Naive thymus-derived CD4-positive, alpha-beta T cell (primary cell): Measurements from ENCODE around the gene ASCL5. TPM values are rescaled to one million over a fixed set of nuclear protein-coding genes. Genes with fewer than 3 reads are reported as not detected.

Experiments used
- ATAC-seq: fragments of 150-1000 bp; cut with Tn5 transposase; 2 replicates; pipeline ENCODE4 v1.10.0; 2021; ENCODE audit warnings: mild to moderate bottlenecking, moderate library complexity
- CTCF ChIA-PET: fragments of 350-600 bp; sonication (Branson Sonifier 250); formaldehyde crosslinking; loops from one replicate; lab custom pipeline; 2021; ENCODE audit warnings: antibody characterized with exemption; lab: Charles Lee
- POLR2A ChIA-PET: fragments of 350-600 bp; sonication (Branson Sonifier 250); formaldehyde crosslinking; loops from one replicate; lab custom pipeline; 2021; ENCODE audit warnings: antibody characterized with exemption, inconsistent platforms; lab: Charles Lee
- DNase-seq, 9 donors: peaks; one replicate each; pipeline versions ENCODE4 v3.0.0 to v3.0.0-alpha.2; 2020 to 2022; ENCODE audit warnings: mixed read lengths in 1 of 9
- H3K27ac ChIP-seq: one replicate; pipeline ENCODE4 v1.7.0; 2013; ENCODE audit warnings: mild to moderate bottlenecking, low read depth, low read length, moderate library complexity
- H3K27me3 ChIP-seq, 2 donors: one replicate each; pipeline ENCODE4 v1.7.0; 2013; ENCODE audit warnings: low read length in 2 of 2, mild to moderate bottlenecking in 2 of 2, moderate library complexity in 2 of 2; ENCODE audit not compliant: control insufficient read depth in 2 of 2, insufficient read depth in 2 of 2
- H3K36me3 ChIP-seq, 3 experiments: 1 replicate in 2 of 3; 2 replicates in 1 of 3; pipeline ENCODE4 v1.7.0; 2013; ENCODE audit warnings: low read length in 3 of 3, mild to moderate bottlenecking in 3 of 3, moderate library complexity in 1 of 3; ENCODE audit not compliant: insufficient read depth in 3 of 3, control insufficient read depth in 2 of 3
- H3K4me1 ChIP-seq, 2 donors: one replicate each; pipeline ENCODE4 v1.7.0; 2013; ENCODE audit warnings: low read length in 2 of 2, mild to moderate bottlenecking in 2 of 2, moderate library complexity in 1 of 2; ENCODE audit not compliant: control insufficient read depth in 2 of 2, insufficient read depth in 2 of 2
- H3K4me3 ChIP-seq: 2 replicates; pipeline ENCODE4 v1.7.0; 2013; ENCODE audit warnings: mild to moderate bottlenecking, low read length
- H3K9me3 ChIP-seq, 3 experiments: 1 replicate in 2 of 3; 2 replicates in 1 of 3; pipeline ENCODE4 v1.7.0; 2013; ENCODE audit warnings: low read length in 3 of 3; ENCODE audit not compliant: control insufficient read depth in 2 of 3
- H3K27ac Mint-ChIP-seq, 9 donors: one replicate each; pipeline ENCODE4 v1.8.0; 2020 to 2022; ENCODE audit warnings: mixed read lengths in 9 of 9, mild to moderate bottlenecking in 8 of 9, moderate library complexity in 5 of 9, inconsistent platforms in 2 of 9
- H3K27me3 Mint-ChIP-seq, 5 donors: one replicate each; pipeline ENCODE4 v1.8.0; 2021 to 2022; ENCODE audit warnings: mixed read lengths in 5 of 5, mild to moderate bottlenecking in 1 of 5
- H3K36me3 Mint-ChIP-seq, 5 donors: one replicate each; pipeline ENCODE4 v1.8.0; 2020 to 2022; ENCODE audit warnings: mixed read lengths in 5 of 5, mild to moderate bottlenecking in 3 of 5, inconsistent platforms in 1 of 5
- H3K4me1 Mint-ChIP-seq, 7 donors: one replicate each; pipeline ENCODE4 v1.8.0; 2020 to 2022; ENCODE audit warnings: mixed read lengths in 7 of 7, mild to moderate bottlenecking in 3 of 7, inconsistent platforms in 1 of 7
- H3K4me3 Mint-ChIP-seq, 10 donors: one replicate each; pipeline ENCODE4 v1.8.0; 2020 to 2022; ENCODE audit warnings: mild to moderate bottlenecking in 10 of 10, mixed read lengths in 10 of 10, moderate library complexity in 6 of 10, inconsistent platforms in 2 of 10
- H3K9me3 Mint-ChIP-seq, 11 donors: one replicate each; pipeline ENCODE4 v1.8.0; 2020 to 2022; ENCODE audit warnings: mixed read lengths in 11 of 11, mild to moderate bottlenecking in 4 of 11, inconsistent platforms in 1 of 11, moderate library complexity in 1 of 11
- intact Hi-C, 2 donors: fragments of 100-400 bp; cut with micrococcal nuclease; formaldehyde crosslinking; loops; one replicate each; pipeline ENCODE4 v1.15.1; 2023
- polyA plus RNA-seq, 2 donors: library from polyadenylated mRNA; unstranded; fragments of 300-500 nt; fragmentation: Illumina TruSeq; gene quantifications; one replicate each; pipeline ENCODE4 v1.2.3, GENCODE V29; 2021
- total RNA-seq, 6 experiments: library from RNA in 5 of 6; stranded (reverse) in 5 of 6; gene quantifications; 1 replicate in 5 of 6; 2 replicates in 1 of 6; pipeline ENCODE4 v1.2.3 and lab custom pipeline; 2021 to 2026

Gene ASCL5
- total and polyA plus RNA-seq, 7 experiments from 2014 or later = 0.08 to 0.56 (median 0.21) TPM; not detected in 3

DNA sequence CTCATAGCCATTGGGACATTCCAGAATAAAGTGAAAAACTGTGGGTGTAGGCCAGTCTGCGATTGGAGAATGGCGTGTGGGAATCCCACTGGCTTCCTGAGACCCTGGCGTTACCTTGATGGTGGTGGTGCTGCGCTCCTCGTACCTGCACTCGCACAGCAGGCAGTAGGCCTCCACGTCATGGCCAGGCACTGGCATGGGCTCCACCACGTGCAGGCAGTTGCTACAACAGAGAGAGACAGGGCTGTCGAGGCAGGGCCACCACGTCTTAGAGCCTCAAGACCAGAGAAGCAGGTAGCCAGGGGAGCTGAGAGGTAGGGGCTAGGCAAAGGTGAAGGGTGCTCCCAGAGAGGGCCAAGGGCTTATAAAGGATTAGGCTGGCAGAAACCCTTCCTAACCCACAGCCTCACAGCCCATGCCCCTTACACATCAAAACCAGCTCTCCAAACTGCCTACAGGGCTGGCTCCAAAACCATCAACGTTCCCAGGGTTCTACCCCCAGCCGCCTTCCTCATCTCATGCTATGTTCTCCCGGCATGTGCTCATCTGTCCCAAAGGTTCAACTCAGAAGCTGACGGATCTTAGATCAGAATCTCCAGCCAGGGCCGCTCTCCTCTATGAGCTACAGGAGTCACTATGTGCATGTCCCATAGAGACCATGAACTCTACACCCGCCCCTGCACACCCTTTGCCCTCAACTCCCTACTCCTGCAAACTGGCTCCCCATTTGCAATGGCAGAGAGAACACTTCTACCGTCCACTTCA lies 19.8 kb upstream of the ASCL5 start:
- no peak for ATAC-seq
- H3K4me3 Mint-ChIP-seq = no peak overlapping the region

DNA sequence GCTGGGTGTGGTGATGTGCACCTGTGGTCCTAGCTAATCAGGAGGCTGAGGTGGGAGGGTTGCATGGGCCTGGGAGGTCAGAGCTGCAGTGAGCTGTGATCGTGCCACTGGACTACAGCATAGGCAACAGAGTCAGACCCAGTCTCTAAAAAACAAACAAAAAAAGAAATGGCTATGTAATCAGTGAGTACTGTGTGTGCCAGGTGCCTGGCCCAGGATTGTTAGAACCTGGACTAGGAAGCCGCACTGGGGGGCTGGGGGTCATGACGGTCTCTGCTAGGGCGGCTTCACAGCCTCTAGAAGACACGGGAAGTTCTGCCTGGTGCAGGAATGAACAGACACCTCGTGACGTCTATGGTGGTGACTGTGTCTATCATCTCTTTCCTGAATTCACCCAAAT lies 18.8 kb upstream of the ASCL5 start:
- Mint-ChIP-seq H3K36me3 (peaks cover 3 to 65% (median 26%) of the 10 kb centered on the region in 5 donors), H3K27me3 (no peaks in the 10 kb centered on the region), H3K4me1 (peaks cover 0 to 4% (median under 1%) of the 10 kb centered on the region in 7 donors), H3K9me3 (no peaks in the 10 kb centered on the region), H3K27ac (no peak overlapping the region), H3K4me3 (no peak overlapping the region)
- no peak for DNase-seq
- intact Hi-C loops = no loop called here
- Histone ChIP-seq H3K27me3 (no peaks in the 10 kb centered on the region), H3K27ac (no peak overlapping the region), H3K4me3 (no peak overlapping the region), H3K4me1 (no peaks in the 10 kb centered on the region), H3K36me3 (peaks cover 0 to 98% (median 9%) of the 10 kb centered on the region in 3 experiments), H3K9me3 (no peaks in the 10 kb centered on the region)
- ChIA-PET POLR2A (no interaction called here), CTCF (interaction anchor here (0.7 to 1.1 kb wide), 3 partner anchors 9 to 150 kb away, joined by 3 read pairs; no protein-coding TSS in a partner anchor)
- no peak for ATAC-seq

More for the DNA sequence above, 19.8 kb upstream of the ASCL5 start:
- Histone ChIP-seq H3K4me3 (no peak overlapping the region), H3K36me3 (peaks cover 0 to 97% (median 9%) of the 10 kb centered on the region in 3 experiments), H3K27me3 (no peaks in the 10 kb centered on the region), H3K4me1 (no peaks in the 10 kb centered on the region), H3K9me3 (no peaks in the 10 kb centered on the region), H3K27ac (no peak overlapping the region)
- DNase-seq = no peak
- peaks cover 0 to 7% (median 4%) of the 10 kb centered on the region in 7 donors for H3K4me1 Mint-ChIP-seq
- CTCF ChIA-PET = interaction anchor here (1.1 kb wide), 1 partner anchor 10 kb away, joined by 3 read pairs; no protein-coding TSS in a partner anchor
- intact Hi-C loops = no loop called here
- H3K9me3 Mint-ChIP-seq = no peaks in the 10 kb centered on the region
- H3K27ac Mint-ChIP-seq = no peak overlapping the region
- H3K27me3 Mint-ChIP-seq = no peaks in the 10 kb centered on the region
- peaks cover 3 to 66% (median 31%) of the 10 kb centered on the region in 5 donors for H3K36me3 Mint-ChIP-seq
- POLR2A ChIA-PET = no interaction called here

GRCh38 chr1:201145132-201145531 lies 18.1 kb upstream of the ASCL5 start:
- intact Hi-C loops = no loop called here
- H3K4me3 Mint-ChIP-seq = no peak overlapping the region
- DNase-seq = no peak
- Histone ChIP-seq H3K27me3 (no peaks in the 10 kb centered on the region), H3K4me1 (no peaks in the 10 kb centered on the region), H3K27ac (no peak overlapping the region), H3K4me3 (no peak overlapping the region), H3K9me3 (no peaks in the 10 kb centered on the region), H3K36me3 (peaks cover 0 to 99% (median 9%) of the 10 kb centered on the region in 3 experiments)
- POLR2A ChIA-PET = no interaction called here
- H3K27me3 Mint-ChIP-seq = no peaks in the 10 kb centered on the region
- ATAC-seq = no peak
- H3K9me3 Mint-ChIP-seq = no peaks in the 10 kb centered on the region
- H3K27ac Mint-ChIP-seq = no peak overlapping the region
- peaks cover 0 to 4% (median 0%) of the 10 kb centered on the region in 7 donors for H3K4me1 Mint-ChIP-seq
- CTCF ChIA-PET = interaction anchor here (1.1 kb wide), 1 partner anchor 31 kb away, joined by 3 read pairs; no protein-coding TSS in a partner anchor
- peaks cover 3 to 65% (median 24%) of the 10 kb centered on the region in 5 donors for H3K36me3 Mint-ChIP-seq

GRCh38 chr1:201144701-201145100 lies 17.7 kb upstream of the ASCL5 start:
- H3K9me3 ChIP-seq = no peaks in the 10 kb centered on the region
- no peaks in the 10 kb centered on the region for H3K27me3 ChIP-seq
- ATAC-seq = no peak
- DNase-seq = no peak
- Mint-ChIP-seq H3K27ac (no peak overlapping the region), H3K27me3 (no peaks in the 10 kb centered on the region), H3K4me1 (peaks cover 0 to 4% (median 0%) of the 10 kb centered on the region in 7 donors), H3K4me3 (no peak overlapping the region), H3K9me3 (no peaks in the 10 kb centered on the region), H3K36me3 (peaks cover 3 to 69% (median 24%) of the 10 kb centered on the region in 5 donors)
- ChIA-PET CTCF (no interaction called here), POLR2A (no interaction called here)
- no peak overlapping the region for H3K27ac ChIP-seq
- H3K36me3 ChIP-seq = peaks cover 0 to 99% (median 12%) of the 10 kb centered on the region in 3 experiments
- intact Hi-C loops = no loop called here
- H3K4me1 ChIP-seq = no peaks in the 10 kb centered on the region
- no peak overlapping the region for H3K4me3 ChIP-seq

GRCh38 chr1:201143726-201144635 lies 17.0 kb upstream of the ASCL5 start:
- peaks cover 0 to 98% (median 17%) of the 10 kb centered on the region in 3 experiments for H3K36me3 ChIP-seq
- no peaks in the 10 kb centered on the region for H3K4me1 Mint-ChIP-seq
- no peaks in the 10 kb centered on the region for H3K27me3 ChIP-seq
- DNase-seq (no peak), ATAC-seq (no peak)
- H3K27ac Mint-ChIP-seq = peak overlapping the region in 1 of 9 donors; percentile 14
- POLR2A ChIA-PET = no interaction called here
- no peak overlapping the region for H3K4me3 Mint-ChIP-seq
- no peaks in the 10 kb centered on the region for H3K4me1 ChIP-seq
- intact Hi-C loops = no loop called here
- no peaks in the 10 kb centered on the region for H3K27me3 Mint-ChIP-seq
- H3K9me3 ChIP-seq = no peaks in the 10 kb centered on the region
- peaks cover 3 to 64% (median 22%) of the 10 kb centered on the region in 5 donors for H3K36me3 Mint-ChIP-seq
- H3K9me3 Mint-ChIP-seq = no peaks in the 10 kb centered on the region
- no peak overlapping the region for H3K27ac ChIP-seq
- H3K4me3 ChIP-seq = no peak overlapping the region
- CTCF ChIA-PET = no interaction called here

DNA sequence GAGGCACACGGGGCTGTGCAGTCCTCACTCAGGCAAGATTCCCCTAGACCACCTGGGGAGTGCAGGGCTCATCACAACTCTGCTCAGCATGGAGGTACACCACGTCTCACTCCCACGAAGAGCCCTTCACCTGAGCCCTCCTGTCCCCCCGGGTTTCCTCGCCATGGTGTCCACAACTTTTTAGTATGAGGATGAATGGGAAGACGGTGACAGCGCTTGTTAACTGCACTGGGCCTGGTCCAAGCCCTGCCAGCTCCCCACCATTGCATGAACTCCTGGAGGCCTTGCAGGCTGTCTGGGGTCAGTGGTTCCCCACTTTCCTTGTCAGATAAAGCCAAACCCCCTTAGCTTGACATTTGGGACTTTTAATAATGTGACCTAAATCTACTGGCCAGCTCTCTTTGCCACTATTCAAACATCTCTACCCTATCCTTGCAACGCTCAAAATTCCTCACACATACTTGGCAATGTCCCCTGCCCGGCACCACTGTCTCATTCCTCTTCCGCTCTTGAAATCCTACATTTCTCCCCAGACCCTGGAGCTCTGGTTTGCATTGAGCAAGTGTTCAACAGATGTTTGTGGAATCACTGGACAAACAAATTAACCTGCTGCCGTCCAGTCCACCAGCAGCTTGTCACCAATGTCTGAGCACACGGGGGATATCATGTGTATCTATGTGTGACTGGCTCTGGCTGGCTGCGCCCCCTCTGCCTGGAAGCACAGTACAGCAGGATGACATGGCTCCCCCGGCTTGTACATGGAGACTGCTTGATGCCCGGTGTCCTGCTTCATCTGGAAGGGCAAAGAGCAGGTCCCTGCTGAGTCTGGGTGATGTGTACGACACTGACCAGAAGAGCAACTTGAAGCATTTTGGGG lies 16.1 kb upstream of the ASCL5 start:
- no peaks in the 10 kb centered on the region for H3K4me1 ChIP-seq
- no peak for DNase-seq
- POLR2A ChIA-PET = interaction anchor here (1.3 kb wide), 1 partner anchor 11 kb away, joined by 3 read pairs; the partner anchor contains the start of gene TMEM9
- CTCF ChIA-PET = no interaction called here
- intact Hi-C loops = no loop called here
- H3K4me1 Mint-ChIP-seq = no peaks in the 10 kb centered on the region
- H3K27ac ChIP-seq = no peak overlapping the region
- no peaks in the 10 kb centered on the region for H3K27me3 Mint-ChIP-seq
- H3K27ac Mint-ChIP-seq = no peak overlapping the region
- H3K27me3 ChIP-seq = no peaks in the 10 kb centered on the region
- H3K9me3 ChIP-seq = no peaks in the 10 kb centered on the region
- H3K36me3 ChIP-seq = peaks cover 0 to 96% (median 17%) of the 10 kb centered on the region in 3 experiments
- peaks cover 3 to 64% (median 22%) of the 10 kb centered on the region in 5 donors for H3K36me3 Mint-ChIP-seq
- H3K4me3 Mint-ChIP-seq = no peak overlapping the region
- ATAC-seq = no peak
- no peak overlapping the region for H3K4me3 ChIP-seq
- no peaks in the 10 kb centered on the region for H3K9me3 Mint-ChIP-seq
